Stimulated activated CD4-positive, alpha-beta T cell treated with anti-CD3 and anti-CD28 coated beads, Interleukin-4, amount 100 ng/mL, for 24 hours (primary cell): ENCODE results near the gene TP63.

Experiments used
- DNase-seq: peaks from one replicate; pipeline ENCODE4 v3.0.0-alpha.2; 2020

The TP63 gene

DNA sequence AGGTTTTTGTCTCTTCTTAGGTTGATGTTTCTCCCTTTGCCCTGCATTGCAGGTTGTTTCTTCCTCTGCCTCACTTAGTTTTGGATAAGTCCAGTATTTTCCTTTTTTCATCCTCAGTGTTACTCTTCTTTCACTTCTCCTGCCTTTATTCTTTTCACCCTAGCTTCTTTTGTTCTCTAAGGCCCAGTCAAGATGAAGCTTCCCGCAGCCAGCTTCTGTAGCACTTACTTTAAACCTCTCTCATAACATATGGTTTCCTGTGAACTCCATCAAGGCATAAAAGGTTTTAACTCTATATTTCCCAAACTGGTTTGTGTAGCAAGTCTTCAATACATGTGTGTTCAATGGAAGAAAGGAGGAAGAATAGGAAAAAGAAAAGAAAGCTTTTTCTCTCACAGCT, 54.1 kb downstream of the TP63 start:
- DNase-seq: no peak

DNA sequence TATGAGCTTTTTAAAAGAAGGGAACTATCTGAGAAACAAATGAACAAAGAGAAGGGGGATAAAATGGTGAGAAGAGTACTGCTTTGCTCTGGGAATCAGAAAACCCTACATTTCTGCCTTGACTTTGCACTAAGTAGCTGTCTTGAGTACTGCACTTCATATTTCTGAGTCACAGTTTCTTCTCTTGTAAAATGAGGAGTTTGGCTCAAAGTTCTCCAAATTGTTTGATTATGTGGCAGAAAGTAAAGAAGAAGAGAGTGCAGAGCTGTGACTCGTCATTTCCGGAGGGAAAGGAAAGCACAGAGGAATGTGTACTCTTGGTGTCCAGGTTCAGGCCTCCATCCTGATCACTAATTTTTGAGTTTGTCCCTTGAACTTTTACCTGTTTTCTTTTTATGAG, 54.7 kb downstream of the TP63 start:
- no peak for DNase-seq

GRCh38 chr3:189687475-189687874, 56.3 kb downstream of the TP63 start:
- no peak for DNase-seq

GRCh38 chr3:189688262-189688661, 57.1 kb downstream of the TP63 start:
- no peak for DNase-seq

GRCh38 chr3:189689625-189690024, 58.4 kb downstream of the TP63 start:
- DNase-seq: no peak

DNA sequence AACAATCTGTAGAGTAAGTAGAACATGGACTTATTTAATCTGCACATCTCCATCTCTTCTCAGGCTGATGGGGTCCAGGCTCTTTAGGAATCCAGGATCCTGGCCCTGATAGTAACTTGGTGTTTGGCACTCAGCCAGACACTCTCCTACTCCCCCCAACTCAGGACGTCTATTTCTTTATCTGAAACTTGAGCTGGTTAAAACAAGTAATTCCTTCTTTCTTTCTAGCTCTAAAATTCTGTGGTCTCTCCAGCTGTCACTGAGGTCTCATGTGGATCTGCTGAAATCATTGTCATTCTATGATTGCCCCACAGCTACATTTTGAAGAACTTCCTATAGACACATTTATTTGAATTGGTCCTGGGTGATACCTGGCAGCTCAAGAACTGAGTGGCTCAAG, 59.0 kb downstream of the TP63 start:
- no peak for DNase-seq

DNA sequence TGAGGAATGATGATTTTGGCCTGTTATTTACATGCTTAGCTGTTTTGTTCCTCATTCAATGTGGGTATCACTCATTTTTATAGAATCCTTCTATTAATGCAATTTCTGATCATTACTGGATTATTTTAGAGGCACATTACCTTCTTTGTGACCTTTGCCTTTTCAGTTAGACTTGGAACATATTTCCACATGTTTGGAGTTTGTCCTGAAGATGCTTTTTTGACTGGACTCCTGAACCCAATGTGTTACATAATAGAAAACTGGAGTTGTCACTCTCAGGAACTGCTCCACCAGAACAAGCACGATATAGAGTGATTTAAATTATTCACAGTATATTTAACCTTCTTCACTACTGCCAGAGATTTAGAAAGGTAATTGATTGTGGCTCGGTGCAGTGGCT, 59.5 kb downstream of the TP63 start:
- DNase-seq: no peak

DNA sequence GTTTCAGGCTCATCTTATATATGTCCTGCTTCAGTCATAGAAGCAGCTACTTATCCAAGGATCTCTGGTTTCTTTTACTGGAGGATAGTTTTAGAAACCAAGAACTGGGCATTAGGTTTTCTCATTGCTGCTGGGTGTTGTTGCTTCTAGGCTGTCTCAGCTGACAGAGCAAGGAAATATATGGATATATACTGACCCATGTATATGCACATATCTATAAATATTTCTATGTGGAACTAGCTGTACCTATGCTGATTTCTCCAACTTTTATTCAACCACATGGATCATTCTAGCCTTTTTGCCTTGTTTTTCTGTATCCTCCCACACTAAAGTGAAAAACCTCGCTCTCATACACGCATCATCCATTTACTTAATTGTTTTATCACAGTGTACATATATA, 64.2 kb downstream of the TP63 start:
- DNase-seq: no peak

DNA sequence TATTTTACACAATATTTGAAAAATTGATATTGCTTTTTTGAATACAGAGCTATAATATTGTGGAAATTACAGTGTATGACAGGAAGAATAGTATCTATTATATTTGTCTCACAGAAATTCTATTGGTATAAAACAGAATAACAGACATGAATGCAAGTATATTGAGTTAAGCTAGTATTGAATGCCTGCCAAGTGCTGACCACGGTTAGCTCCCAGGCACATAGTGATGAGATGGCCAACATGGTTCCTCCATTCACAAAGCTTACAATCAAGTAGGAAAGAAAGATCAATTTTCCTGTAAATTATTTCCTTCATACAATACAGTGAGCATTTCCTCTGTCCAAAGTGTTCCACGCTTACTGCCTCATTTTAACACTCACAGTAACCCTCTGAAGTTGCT, 67.6 kb downstream of the TP63 start:
- DNase-seq: no peak

DNA sequence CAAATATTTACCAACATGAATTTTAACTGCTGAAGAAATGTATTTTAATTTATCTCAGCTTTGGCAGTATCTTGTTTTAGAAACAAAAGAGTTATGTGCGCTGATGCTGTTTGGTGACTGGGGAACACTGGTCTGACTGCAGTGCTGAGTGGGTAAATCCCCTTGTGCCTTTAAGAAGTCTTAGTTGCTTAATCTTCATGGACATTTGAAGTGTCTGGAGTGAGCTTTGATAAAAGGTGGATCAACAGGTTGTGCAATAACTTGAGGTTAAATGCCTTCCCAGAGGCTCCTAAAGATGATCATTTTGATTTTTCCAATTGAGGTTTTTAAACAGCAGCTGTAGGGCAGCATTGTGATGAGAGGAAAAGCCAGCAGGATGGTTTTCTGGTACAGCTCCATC, 68.7 kb downstream of the TP63 start:
- DNase-seq: no peak

- DNase-seq: no peak
Observed at GRCh38 chr3:189702066-189702646, 71.0 kb downstream of the TP63 start.

- DNase-seq: no peak
Observed at GRCh38 chr3:189703865-189704264, 72.7 kb downstream of the TP63 start.

GRCh38 chr3:189708375-189708774, 77.2 kb downstream of the TP63 start:
- DNase-seq: no peak

DNA sequence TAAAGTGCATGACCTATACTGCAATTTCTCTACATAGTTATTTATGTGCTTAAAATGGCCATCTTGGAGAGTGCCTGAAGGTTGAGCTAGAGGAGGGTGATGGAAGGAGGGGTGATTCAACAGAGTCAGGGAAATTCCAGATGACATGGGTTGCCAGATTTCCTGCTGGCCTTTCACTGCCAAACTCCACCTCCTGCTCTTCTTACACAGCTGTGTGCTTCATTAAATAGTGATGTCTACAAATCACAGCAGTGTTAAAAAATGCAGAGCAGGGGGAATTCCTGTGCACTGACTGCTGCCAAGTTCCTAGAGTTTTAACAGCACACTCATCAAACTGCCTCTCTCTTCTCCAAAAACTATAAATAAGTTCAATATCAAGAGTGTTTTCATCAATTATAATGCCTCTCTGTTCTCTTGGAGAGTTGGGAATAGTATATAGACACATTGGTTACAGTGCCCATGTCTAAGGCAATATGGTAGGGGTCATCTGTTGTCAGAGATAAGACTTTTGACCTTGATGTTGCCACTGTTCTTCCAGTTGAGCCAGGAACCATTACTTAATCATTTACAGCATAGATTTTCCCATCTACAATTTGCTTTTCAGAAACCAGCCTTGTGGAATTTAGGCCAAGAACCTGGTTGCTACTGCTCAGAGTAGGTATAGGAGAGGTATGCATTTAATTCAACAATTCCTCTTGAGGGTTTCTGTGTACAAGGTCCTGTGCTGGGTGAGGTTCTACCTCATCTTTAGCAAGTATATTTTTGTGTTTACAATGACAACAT, 79.6 kb downstream of the TP63 start:
- no peak for DNase-seq

- DNase-seq: no peak
Observed at GRCh38 chr3:189712906-189713483, 81.8 kb downstream of the TP63 start.

GRCh38 chr3:189714991-189715961, 84.1 kb downstream of the TP63 start:
- DNase-seq: no peak

- no peak for DNase-seq
Observed at GRCh38 chr3:189718215-189718614, 87.0 kb downstream of the TP63 start.

DNA sequence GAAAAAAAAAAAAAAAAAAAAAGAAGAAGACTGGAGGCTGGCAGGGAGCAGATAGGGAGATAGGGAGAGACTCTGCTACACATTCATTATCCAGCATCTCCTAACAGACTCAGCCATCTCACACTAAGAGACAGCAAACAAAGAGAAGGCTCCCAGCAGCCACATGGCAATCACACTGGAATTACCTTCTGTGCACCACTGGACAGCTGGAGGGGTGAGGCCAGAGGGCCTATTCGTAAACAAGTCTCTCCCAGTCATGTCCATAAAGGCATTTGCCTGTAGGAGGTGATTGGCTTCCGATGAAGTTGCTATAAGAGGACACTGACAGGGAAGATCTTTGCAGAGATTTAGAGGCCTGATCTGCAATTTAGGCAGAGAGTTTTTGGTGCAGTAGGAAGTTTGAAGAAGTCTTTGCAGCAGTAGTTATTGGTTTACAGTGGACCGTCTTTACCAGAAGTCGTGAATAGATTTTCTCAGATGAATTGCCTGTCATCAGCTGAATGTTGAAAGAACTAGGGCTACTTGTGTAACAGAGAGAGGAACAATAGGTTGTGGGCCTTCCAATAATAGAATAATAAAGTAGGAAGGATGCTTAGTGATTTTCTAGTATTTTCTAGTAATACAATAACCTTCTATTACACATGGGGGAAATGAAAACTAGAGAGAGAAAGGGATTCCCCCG, 89.7 kb downstream of the TP63 start:
- no peak for DNase-seq

DNA sequence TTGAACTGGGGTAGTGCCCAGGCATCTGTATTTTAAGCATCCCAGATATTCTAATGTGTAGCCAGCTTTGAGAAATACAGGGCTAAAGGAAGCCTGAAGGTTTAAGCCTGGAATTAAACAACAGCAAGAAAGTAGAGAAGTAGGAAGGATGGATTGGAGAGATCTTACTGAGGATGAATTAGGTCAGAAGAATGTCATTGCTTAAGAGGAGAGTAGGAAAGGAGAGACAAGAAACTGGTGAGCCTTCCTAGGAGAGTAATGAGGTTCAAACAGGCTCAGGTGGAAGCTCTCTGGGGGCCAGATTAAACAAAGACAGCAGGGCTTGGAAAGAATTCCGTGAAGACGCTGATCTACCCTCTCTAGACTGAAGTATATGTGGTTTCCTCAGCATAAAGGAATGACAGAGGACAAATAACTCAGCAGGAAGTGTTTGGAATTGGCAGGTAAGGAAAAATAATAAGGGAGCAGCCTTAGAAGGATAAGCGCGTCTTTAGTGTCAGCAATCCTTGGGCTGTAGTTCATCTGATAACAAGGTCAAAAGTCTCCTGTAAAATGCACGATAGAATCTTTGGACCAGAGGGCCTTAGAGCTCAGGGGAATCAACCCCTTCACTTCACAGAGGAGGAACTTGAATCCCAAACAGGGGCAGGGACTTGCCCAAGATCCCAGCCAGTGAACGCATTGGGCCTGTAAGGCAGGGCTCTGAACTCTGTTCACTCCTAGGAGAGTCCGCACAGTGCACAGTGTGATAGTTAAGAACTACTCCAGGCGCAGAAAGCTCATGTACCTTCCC, 90.9 kb downstream of the TP63 start:
- no peak for DNase-seq

- DNase-seq: no peak
Observed at GRCh38 chr3:189724356-189724755, 93.2 kb downstream of the TP63 start.

GRCh38 chr3:189726277-189726676, 95.1 kb downstream of the TP63 start:
- DNase-seq: no peak

DNA sequence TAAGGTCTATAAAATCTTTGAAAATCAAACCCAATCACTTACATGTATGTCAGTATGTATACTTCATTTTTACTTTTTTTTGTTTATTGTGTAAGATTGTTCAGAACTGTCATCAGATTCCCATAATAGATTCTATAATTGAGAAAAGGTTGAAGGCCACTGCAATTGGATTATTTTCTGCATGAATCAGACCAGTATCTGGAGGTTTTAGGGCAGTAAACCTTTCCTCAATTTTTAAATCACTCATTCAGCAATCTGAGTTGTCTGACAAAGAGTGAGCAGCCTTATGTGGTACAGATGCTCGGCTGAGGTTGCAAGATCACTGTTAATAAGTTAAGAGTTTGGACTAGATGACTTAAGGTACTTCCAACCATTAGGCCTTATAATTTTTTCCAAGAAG, 96.0 kb downstream of the TP63 start:
- no peak for DNase-seq
